Muscle of arm (tissue), 12 donors: ENCODE data around the gene VTI1A. TPM values are rescaled to one million over a fixed set of nuclear protein-coding genes. Genes with fewer than 3 reads are reported as not detected.
A peak's percentile ranks its signal among the peaks of the same experiment; 100 is the strongest.
"Not testable (repeated sequence)": the region's sequence is repeated elsewhere in the genome, so short reads cannot be mapped to it uniquely, and the experiment has no call there.

Experiments used
- DNase-seq: peaks from one replicate; pipeline ENCODE4 v3.0.0-alpha.2; 2013
- polyA plus RNA-seq, 12 donors: library from polyadenylated mRNA; unstranded; fragments of 120-200 nt; gene quantifications; one replicate each; pipeline ENCODE4 v1.2.1, GENCODE V29; 2013; ENCODE audit not compliant: insufficient read length in 12 of 12

VTI1A gene
- polyA plus RNA-seq, 12 donors = 13.1 to 18.7 (median 15.8) TPM; not detected in 1

DNA sequence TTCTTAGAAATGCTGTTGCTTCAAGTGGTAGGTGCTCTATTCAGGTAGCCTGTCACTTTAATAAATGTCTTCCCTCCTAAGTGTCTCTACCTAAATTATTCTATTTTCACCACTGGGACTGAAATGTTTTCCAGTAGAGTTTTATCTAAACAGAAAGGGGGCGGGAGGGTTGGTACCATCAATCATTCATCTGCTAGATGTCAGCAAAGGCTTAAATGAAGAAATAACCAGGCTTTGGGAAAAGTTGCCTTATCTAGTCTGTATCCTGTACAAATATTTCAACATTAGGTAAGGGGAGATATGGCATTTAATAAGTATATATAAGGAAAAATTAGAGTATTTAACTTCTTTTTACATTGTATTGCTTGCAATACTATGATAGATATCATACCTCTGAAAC is 51.8 kb downstream of the VTI1A start:
- no peak for DNase-seq

DNA sequence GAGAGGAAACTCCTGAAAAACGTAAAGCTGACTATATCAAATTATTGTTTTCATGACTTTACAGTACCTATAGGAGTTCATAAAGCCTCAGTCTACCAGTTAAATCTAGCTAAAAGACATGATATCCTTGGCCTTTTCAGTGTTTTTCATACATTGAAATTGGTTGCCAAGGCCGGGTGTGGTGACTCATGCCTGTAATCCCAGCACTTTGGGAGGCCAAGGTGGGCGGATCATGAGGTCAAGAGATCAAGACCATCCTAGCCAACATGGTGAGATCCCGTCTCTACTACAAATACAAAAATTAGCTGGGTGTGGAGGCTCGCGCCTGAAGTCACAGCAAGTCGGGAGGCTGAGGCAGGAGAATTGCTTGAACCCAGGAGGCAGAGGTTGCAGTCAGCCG is 53.0 kb downstream of the VTI1A start:
- not testable (repeated sequence) for DNase-seq

DNA sequence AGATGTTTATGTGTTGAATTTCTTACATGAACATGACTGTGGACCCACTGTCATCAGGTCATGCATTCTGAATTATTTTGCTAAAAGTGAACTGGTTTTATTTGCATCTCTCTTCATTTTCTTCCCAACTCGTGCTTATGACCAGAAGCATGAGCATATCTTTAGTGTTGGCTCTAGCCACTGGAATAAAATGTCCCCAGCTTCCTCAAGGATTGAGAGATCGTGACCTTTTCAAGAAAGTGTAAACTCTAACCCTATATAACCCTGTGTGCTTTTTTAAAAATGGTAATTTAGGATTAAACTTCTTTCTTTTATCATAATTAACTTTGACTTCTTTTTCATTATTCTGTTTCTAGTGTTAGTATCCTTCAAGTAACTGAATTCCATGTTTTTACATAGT is 55.5 kb downstream of the VTI1A start:
- no peak for DNase-seq

DNA sequence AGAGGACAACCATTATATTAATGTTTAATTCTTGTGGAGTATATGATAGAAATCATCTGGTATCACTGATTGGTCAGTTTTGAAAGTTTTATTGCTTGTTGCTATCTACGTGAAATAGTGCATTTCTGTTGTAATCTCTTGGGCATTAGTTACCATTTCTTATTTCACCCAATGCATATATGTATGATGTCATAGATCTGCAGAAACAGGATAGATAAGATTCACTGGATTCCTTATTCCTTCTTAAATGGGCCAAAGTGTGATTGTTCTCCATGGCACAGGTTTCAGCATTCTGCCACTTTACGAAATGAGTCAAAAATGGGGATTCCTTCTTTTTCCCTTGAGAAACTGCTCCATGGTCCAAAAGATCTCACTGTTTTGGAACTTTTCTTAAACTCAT is 56.6 kb downstream of the VTI1A start:
- DNase-seq = no peak

DNA sequence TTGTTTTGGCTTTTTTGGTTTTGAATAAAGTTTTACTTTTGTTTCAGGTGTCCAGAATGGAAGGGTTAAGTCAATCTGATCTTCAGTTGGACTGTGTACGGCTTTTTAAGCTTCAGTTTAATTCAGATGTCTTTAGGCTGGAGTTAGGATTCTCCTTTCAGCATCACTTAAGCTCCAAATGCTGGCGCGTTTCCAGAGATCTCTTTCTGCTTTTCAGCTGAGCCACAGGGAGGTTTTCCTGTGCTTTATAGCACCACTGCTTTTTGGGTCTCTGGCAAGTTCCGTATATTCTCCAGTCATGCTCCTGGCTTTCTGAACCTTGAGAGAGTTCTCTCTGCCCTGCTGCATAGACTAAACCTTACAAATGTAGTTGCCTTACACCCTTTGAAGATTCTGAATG is 60.0 kb downstream of the VTI1A start:
- DNase-seq = no peak

DNA sequence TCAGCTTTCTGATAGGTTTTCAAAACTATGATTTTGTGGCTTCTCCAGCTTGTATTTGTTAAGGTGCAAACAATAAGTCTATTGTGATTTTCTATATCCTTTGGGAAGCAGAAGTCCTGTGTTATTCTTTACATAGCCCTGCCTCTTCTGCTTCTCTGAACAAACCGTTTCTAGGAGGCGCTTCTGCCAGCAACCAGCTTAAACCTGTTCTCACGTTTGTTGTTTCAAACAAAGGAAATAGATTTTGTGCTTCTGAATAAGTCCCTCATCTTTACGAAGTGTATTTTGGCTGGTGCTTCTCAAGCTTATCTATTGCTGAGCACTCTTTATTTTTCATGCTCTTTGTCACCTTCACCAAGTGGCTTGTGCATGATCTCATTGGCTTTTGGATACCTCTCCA is 61.0 kb downstream of the VTI1A start:
- DNase-seq = no peak

DNA sequence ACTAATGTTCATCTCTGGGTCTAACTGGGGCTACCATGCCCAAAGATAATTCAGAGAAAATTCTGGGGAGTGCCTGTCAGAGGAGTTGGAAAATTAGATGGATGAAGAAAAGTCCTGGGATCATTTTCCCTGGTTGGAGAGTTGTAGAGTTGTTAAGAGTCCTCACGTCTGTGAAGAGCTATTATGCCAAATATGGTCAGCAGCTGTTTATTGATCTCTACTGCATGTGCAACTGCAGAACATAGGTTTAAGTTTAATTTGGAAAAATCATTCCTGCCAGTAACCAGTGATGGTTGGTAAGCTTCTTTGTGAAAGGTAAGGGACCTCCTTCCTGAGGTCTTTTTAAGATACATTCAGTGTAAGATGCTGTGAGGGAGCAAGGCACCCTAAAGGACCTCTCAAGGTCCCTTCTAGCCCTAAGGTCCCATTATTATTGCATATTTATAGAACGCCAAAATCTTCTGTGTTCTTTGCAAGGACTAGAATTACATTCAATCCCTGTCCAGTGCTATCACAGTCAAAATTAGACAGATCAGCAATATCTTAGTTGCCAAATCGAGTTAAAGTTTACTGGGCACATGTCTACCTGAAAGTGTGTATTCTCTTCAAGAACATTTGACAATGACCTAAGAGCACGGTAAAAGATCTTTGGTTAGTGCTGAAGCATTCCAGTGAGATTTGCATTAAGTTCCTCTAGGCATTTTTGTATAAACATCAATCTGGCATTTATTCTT is 62.7 kb downstream of the VTI1A start:
- no peak for DNase-seq

DNA sequence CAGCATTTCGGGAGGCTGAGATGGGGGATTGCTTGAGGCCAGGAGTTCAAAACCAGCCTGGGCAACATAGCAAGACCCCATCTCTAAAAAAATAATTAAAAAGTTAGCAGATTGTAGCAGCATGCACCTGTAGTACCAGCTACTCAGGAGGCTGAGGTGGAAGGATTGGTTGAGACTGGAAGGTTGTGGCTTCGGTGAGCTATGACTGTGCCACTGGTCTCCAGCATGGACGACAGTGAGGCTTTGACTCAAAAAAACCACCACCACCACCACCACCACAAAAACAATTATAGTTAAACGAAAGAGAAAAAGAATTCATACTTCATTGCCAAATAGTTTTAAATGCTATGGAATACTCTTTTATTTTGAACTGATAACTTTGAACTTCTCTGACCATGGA is 63.4 kb downstream of the VTI1A start:
- no peak for DNase-seq

DNA sequence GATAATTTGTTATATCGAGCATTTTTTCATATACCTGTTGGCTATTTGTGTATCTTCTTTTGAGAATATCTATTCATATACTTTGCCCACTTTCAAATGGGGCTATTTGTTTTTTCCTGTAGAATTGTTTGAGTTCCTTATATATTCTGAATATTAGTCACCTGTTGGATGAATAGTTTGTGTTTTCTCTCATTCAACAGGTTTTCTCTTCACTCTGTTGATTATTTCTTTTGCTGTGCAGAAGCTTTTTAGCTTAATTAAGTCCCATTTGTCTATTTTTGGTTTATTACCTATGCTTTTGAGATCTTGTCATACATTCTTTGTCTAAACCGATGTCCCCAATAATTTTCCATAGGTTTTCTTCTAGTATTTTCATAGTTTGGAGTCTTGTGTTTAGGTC is 65.3 kb downstream of the VTI1A start:
- DNase-seq = no peak

DNA sequence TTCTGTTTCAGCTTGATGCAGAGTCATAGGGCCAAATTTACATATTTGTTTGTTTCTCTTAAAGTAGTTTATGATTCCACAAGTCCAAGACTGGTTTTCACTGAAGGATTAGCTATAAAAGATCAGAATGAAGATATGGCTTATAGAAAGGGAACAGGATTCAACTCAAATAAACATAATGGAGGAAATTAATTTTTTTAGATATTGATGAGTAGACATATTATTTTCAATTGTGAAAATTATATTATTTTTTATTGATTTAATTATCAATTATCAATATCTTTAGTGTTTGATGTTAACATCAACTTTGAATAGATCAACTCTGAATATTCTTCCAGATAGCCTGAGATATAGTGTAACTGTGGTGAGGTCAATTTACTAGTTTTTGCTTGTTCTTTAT is 68.1 kb downstream of the VTI1A start:
- DNase-seq = no peak

DNA sequence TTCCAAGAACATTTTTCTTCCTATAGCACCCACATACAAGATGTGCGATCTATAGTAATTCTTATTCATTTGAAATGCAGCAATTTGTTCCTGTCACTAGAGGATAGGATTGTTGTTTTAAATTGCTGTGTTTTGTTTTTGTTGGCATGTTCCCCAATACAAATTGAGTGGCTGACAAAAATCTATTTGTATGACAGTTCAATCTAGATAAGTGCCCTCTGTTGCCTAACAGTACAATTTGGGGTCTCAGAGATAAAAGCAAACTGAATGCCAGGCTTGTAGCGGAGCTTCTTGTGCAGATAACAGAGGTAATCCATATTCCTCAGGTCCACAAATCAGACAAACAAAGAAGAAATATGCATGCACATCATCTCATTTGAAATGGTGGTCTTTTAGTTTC is 68.8 kb downstream of the VTI1A start:
- no peak for DNase-seq

DNA sequence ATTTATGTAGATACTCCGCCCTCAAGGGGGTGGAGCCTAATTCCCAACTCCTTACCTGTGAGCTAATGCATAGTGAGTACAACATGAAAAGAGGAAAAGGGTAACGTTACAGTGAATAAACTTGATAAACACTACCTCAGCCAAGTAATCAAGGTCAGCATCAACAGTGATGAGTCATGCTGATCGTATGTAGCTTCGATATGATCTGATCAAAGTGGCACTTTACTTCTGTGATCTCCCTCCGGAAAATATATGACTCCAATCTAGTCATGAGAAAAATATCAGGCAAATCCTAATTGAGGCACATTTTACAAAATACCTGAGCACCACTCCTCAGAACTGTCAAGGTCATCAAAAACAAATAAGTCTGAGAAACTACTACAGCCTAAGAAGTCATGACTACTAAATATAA is 70.4 kb downstream of the VTI1A start:
- DNase-seq = no peak

DNA sequence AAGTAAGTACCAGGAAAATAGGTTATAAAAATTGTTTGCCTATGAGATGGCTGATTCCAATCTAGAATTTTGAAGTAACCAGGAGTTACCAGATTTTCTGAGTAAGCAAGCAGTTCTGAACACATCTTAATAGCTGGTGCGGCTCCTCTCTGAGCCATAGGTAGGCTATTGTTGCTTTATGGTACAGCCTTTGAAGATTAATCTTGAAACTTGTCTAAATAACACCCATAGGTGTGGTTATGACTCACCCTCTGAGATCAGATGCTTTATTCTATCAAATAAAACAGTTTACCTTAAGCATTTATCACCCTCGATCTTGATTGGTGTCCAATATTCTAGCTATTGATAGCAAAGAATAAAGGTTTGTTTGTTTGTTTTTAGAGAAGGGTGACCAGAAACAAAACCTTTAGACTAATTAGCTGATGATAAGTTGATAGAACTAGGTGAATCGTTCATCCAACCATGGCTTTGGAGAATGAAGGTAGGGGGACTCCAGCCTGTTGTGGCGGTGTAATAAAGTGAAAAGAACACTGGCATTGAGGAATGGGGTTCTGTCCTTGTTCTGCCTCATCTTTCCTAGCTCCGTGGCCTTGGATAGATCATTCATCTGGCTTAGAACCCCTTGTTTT is 72.2 kb downstream of the VTI1A start:
- DNase-seq = no peak

DNA sequence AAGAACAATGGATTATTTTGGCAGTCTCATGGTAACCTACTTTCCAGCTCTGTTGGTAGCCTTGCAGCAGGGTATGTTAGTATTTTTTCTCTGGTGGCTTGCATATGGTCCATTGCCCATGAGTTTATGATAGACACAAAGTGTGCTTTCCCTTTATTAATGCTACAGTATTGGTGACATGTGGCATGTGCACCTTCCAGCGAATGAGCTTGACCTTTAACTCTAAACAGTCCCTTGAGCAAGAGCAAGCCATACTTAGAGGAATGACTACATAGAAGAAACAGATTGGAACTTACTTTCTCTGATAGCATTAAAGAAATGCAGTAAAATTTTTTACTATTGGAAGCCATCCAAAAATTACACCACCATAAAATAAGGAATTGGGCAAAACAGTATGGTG is 73.9 kb downstream of the VTI1A start:
- no peak for DNase-seq

DNA sequence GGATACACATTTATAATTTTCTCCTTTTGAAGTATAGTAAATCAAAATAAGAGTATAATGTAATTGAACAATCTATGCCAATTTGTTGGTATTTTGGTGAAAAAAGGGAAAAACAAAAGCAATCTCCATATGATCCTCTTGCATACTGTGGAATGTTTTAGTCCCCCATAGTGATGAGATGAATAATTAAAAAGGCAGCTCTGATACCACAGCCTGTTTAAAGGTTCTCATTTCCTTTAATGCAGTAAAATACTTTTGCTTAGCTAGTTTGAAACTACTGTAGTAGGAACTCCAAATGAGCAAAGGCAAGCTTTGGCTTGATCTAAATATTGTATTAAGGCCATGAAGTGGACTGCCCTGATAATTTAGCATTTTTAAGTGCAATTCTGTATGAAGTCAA is 77.6 kb downstream of the VTI1A start:
- no peak for DNase-seq

DNA sequence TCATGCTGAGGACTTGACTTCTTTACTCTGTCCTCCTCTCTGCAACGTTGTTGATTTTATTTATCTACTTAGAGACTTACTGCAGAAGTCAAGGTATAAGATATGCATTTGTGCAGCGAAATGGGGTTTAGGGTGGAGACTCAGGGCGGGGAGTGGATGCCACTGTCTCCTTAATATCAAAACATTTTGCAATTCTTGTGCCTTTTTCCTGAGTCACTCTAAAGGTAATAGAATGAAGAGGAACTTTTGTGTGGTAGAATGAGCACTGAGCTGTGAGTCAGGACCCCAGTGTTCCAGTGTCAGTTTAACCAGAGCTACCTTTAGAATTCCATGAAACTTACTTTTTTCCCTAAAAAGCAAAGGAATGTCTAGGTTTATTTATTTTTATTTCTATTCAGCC is 78.2 kb downstream of the VTI1A start:
- no peak for DNase-seq

DNA sequence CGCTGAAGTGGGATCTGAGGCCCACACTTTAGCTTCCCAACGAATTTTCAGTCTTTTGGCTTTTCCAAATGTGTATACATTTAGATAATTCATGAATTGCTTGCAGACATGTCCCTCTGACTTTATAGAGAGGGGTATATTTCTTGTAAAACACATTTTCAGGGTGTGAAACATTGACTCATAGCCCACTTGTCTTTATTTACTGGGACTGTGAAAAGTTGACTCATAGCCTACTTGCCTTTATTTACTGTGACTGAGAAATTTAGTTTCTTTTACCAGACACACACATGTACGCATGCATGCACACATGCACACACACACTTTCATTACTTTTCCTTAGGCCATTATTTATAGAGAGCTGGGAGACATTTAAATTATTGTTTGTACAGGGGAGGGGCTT is 79.1 kb downstream of the VTI1A start:
- no peak for DNase-seq

DNA sequence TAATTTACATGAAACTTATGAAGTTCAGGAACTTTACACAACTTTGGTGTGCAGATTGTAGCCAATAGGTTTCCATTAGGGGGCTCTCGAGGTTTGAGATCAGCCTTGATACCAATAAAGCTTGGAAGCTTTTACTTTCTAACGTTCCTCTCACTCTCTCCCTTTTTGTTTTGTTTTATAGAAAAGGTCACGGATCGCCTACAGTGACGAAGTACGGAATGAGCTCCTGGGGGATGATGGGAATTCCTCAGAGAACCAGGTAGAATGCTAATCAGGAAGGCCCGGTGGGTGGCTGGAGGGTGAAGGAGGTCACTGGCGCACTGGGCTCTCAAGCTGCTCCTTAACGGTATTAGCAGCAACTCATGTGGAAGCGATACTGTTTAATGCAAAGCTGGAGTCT is 79.9 kb downstream of the VTI1A start:
- DNase-seq = peak; percentile 54

DNA sequence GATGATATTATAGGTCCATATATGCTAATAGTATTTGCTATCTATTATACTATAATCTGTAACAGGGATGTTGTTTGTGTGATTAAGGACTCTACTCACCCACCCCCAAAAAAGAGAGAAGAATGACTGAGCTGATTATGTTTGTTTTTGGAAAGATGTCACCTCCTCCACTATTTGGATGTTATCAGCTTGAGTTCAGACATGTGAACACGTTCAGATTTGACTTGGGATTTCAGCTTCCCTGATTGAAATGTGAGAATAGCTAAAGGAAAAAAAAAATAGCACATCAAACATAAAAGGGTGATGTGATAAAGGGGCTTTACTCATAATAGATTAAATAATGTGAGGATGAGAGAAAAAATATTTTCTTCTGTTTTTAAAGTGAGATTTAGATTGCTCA is 81.2 kb downstream of the VTI1A start:
- DNase-seq = no peak

DNA sequence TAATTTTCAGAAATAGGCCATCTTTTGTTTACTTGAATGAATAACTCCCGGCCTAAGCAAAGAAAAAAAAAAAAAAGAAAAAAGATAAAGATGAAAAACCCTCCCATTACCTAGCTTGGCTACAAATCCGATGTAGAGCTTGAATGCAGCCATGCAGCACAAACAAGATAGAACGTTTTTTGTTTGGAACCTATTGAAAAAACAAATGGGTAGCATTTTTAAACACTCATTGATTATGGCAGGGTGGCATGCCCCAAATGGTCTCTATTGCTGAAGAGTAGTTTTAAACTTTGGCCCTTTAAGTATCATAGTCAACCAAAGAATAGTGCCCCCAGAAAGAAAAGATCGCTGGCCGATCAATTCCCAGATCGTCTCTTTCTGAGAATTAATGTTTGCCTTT is 84.4 kb downstream of the VTI1A start:
- DNase-seq = no peak

DNA sequence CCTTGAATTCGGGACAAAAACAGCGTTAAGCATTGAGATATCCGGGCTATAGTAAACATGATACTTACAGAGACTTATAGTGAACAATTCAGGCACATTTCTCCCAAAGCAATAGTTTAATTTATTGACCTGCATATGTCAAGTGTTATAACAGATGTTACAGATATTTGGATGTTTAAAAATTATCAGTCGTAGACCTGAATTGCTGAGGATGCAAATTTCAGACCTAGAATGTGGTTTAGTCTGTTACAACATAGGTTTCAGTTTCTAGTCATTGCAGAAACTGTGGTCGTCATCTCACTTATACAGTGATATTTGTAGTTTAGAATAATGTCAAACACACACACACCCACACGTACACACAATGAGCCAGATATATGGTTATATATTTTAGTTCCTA is 85.2 kb downstream of the VTI1A start:
- peak; percentile 63 for DNase-seq

DNA sequence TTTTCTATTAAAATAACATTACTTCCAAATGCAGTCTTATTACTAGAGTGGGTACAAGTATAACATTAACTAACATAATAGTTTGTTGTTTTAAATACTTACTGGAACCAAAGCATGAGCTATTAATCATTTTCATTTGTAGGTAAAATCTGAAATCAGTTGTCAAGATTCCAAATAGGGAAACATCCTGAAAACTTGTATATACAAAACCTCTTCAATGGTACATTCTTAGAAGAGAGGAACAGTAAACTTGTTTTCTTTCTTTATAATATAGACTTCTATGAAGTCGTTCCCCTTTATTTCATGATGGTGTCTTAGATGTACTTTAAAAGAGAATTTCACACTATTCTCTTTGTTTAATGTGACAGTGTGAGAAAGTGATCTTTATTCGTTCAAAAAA is 85.9 kb downstream of the VTI1A start:
- DNase-seq = no peak

DNA sequence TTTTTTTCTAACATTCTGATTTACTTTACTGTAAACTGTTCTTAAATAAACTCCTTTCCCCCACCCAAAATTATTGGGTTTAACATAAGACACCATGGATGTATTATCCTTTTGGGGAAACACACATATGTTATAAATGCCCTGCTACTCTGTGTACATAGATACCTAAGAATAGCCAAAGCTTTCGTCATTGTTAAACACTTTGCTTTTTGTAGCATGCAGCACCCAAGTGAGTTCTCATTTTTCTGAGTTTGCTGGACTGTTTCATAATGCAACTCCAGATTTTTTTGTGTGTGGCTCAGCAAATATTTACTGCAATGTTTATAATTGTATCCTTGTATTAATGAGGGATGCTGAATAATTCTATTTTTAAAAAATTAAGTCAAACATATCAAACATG is 86.9 kb downstream of the VTI1A start:
- DNase-seq = peak; percentile 66

DNA sequence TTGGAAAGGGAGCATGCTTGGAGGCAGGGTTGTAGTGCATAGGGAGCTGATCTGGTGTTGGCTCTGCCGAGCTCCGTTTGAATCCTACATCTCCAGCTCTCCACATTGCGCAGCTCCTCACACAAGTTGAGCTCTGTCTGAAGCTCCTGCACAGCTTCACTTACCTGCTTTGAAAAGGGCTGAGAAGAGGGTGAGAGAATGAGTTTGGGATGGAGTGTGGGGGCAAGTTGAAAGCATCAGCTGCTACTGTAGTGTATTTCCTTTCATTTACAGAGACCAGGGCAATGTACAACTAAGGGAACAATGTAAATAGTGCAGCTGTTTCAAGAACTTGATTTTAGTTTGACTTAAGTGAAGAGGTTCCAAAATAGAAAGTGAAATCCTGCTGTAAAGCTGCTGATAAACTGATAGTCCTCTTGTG is 88.5 kb downstream of the VTI1A start:
- DNase-seq = peak; percentile 72
